PFSK-1 (cell line): ENCODE measurements around the gene DLG3.

Source experiments
- POLR2AphosphoS5 ChIP-seq: IDR thresholded peaks from 2 replicates; pipeline ENCODE4 v1.6.1; 2012; ENCODE audit warnings: low read depth, mild to moderate bottlenecking, control low read depth, low read length, moderate library complexity
- REST ChIP-seq, 2 experiments: IDR thresholded peaks; 2 replicates each; pipeline versions ENCODE4 v1.6.1 to v1.8.0; 2011 to 2012; ENCODE audit warnings: low read depth in 2 of 2, low read length in 2 of 2, control low read depth in 1 of 2, inconsistent platforms in 1 of 2, mild to moderate bottlenecking in 1 of 2, moderate library complexity in 1 of 2; ENCODE audit not compliant: insufficient read depth in 1 of 2
- SIN3A ChIP-seq: IDR thresholded peaks from 2 replicates; pipeline ENCODE4 v1.6.1; 2012; ENCODE audit warnings: mild to moderate bottlenecking, low read length, moderate library complexity, borderline replicate concordance; ENCODE audit not compliant: insufficient read depth
- TAF1 ChIP-seq: IDR thresholded peaks from 2 replicates; pipeline ENCODE4 v1.6.1; 2012; ENCODE audit warnings: low read length, control low read depth, borderline replicate concordance; ENCODE audit not compliant: insufficient read depth

- TF ChIP-seq TAF1 (no peak), SIN3A (no peak), REST (IDR thresholded peaks at IDR 0.05; ENCODE audit: insufficient read depth in 1 of 2, low read depth in 2 of 2, low read length in 2 of 2) (no peak), POLR2AphosphoS5 (no peak)
These were observed 7.6 kb upstream of the DLG3 start for GRCh38 chrX:70437011-70437410.
